ENCODE data around the gene NEDD4.
"Not testable (repeated sequence)": the region's sequence is repeated elsewhere in the genome, so short reads cannot be mapped to it uniquely, and the experiment has no call there.

Gene NEDD4

DNA sequence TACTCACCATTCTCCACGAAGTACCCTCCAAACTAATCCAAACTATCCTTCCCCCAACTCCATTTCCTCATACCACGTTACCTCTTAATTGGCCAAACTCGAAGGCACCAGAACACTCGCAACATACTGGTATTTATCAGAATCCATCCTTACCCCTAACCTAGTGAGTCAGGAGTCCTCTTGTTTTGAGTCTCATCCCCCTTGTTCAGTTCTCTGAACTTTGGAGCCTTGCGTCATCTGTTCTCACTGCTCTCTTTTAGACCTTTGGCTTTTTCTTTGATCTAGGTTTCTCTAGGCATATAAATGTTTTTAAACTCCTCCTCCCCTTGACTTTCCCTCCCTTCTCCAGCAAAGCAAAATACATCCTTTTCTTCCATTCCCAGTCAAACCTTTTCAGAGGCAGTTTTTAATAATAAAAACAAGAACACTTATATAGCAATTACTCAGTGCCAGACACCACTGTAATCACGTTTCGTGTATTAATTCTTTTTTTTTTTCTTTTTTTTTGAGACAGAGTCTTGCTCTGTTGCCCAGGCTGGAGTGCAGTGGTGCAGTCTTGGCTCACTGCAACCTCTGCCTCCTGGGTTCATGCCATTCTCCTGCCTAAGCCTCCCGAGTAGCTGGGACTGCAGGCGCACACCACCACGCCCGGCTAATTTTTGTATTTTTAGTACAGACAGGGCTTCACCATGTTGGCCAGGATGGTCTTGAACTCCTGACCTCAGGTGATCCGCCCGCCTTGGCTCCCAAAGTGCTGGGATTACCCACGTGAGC lies 40.7 kb downstream of the NEDD4 start:
- not testable (repeated sequence) for H3K9me3 Mint-ChIP-seq; H3K36me3 Mint-ChIP-seq; H3K27ac Mint-ChIP-seq; DNase-seq (ENCODE audit: low spot score in 2 of 2); ATAC-seq; H3K4me1 Mint-ChIP-seq; H3K4me3 Mint-ChIP-seq

DNA sequence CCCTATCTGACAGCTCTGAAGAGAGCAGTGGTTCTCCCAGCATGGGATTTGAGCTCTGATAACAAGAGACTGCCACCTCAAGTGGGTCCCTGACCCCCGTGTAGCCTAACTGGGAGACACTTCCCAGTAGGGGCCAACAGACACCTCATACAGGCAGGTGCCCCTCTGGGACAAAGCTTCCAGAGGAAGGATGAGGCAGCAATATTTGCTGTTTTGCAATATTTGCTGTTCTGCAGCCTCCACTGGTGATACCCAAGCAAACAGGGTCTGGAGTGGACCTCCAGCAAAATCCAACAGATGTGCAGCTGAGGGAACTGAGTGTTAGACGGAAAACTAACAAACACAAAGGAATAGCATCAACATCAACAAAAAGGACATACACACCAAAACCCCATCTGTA lies 48.8 kb downstream of the NEDD4 start:
- not testable (repeated sequence) for H3K36me3 Mint-ChIP-seq; H3K4me3 Mint-ChIP-seq; DNase-seq (ENCODE audit: low spot score in 2 of 2); H3K4me1 Mint-ChIP-seq; H3K9me3 Mint-ChIP-seq; ATAC-seq; H3K27ac Mint-ChIP-seq

DNA sequence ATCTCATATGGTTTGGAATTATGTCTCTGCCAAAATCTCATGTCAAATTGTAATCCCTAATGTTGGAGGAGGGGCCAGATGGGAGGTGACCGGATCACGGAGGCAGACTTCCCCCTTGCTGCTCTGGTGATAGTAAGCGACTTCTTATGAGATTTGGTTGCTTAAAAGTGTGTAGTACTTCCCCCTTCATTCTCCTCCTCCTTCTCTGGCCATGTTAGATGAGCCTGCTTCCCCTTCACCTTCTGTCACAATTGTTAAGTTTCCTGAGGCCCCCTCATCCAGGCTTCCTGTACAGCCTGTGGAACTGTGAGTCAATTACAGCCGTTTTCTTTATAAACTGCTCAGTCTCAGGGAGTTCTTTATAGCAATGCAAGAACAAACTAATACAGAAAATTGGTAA lies 51.1 kb downstream of the NEDD4 start:
- DNase-seq (ENCODE audit: low spot score in 2 of 2) (no peak), ATAC-seq (no peak)
- H3K36me3 Mint-ChIP-seq: no peaks in the 10 kb centered on the region
- no peak overlapping the region for H3K4me3 Mint-ChIP-seq
- H3K4me1 Mint-ChIP-seq: no peaks in the 10 kb centered on the region
- peaks cover 5% of the 10 kb centered on the region for H3K9me3 Mint-ChIP-seq
- no peak overlapping the region for H3K27ac Mint-ChIP-seq

DNA sequence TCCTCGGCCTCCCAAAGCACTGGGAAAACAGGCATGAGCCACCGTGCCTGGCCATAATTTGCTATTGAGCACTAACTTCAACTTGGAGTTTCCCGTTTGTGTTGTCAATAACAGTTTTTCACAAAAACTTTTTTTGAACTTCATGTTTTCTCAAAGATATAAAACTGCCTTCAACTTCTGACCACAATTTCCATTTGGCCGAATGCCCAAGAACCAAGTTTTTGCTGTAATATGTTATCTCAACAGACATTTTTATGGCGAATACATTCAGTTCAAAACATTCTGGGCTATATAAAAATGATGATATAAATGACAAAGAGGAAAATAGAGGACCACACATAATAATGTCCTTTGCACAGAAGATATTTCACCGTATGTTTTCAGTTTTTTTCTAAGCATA lies 56.4 kb downstream of the NEDD4 start:
- no peak for DNase-seq (ENCODE audit: low spot score in 2 of 2)
- peaks cover 3% of the 10 kb centered on the region for H3K9me3 Mint-ChIP-seq
- H3K4me3 Mint-ChIP-seq: no peak overlapping the region

DNA sequence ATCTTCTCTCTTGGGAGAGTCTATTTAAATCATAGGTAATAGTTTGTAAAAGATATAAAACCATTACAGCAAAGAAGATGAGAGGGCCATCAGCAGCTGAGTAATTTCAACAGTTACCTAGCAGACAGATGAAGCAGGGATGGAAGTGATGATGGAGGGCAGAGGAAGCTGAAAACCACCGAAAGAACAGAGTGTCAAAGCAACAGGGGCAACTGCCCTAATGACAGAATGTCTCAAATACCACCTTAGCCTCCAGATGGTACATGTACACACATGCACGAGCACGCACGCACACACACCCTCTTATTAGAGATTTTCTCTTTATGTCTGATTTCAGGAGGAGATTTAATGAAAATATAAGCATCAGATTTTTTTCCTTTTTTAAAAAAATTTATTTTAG lies 64.5 kb downstream of the NEDD4 start:
- no peaks in the 10 kb centered on the region for H3K9me3 Mint-ChIP-seq
- DNase-seq (ENCODE audit: low spot score in 2 of 2) (no peak), ATAC-seq (no peak)
- H3K27ac Mint-ChIP-seq: no peak overlapping the region
- no peak overlapping the region for H3K4me3 Mint-ChIP-seq
- no peaks in the 10 kb centered on the region for H3K4me1 Mint-ChIP-seq
- no peaks in the 10 kb centered on the region for H3K36me3 Mint-ChIP-seq

More for the DNA sequence above, 56.4 kb downstream of the NEDD4 start:
- Mint-ChIP-seq H3K27ac (no peak overlapping the region), H3K36me3 (no peaks in the 10 kb centered on the region), H3K4me1 (no peaks in the 10 kb centered on the region)
- ATAC-seq: no peak

DNA sequence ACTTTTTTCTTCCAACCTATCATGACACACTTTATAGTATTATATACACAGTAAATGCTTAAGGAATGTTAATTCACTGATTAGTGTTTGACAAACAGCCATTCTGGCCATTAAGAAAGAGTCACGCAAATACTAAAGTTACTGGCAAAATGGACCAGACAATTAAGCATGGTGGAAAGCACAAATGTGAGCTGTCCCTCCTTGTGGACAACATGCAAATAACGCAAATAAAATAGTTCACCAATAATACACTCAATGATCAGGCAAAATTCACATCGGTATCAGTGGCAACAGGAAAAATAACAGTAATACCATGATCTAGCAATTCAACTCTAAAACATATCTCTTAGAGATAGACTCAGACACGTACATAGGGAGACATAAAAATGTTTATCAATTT lies 71.7 kb downstream of the NEDD4 start:
- no peak overlapping the region for H3K4me3 Mint-ChIP-seq
- H3K4me1 Mint-ChIP-seq: no peaks in the 10 kb centered on the region

DNA sequence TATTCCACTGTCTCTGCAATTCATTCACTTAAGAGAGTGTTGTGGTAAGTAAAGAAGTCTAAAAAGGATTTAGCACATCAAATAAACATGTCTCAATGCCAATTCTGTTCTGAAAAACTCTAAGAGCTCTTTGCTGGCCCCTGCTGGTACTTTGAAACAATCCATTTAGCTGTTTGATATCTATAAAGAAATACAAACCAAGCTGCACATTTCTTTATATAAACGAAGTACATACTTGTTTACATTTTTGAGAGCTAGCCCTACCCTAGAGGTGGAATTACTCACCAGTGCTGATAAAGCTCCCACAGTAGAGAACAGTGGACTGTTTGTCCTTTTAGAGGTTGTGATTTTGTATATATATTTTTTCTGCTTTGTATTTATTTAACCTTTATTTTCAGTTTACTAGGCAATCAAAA lies 75.5 kb downstream of the NEDD4 start:
- Mint-ChIP-seq H3K36me3 (no peaks in the 10 kb centered on the region), H3K9me3 (no peaks in the 10 kb centered on the region), H3K4me1 (no peaks in the 10 kb centered on the region), H3K4me3 (no peak overlapping the region), H3K27ac (no peak overlapping the region)
- no peak for DNase-seq (ENCODE audit: low spot score in 2 of 2)
- no peak for ATAC-seq

More for the DNA sequence above, 71.7 kb downstream of the NEDD4 start:
- Mint-ChIP-seq H3K36me3 (no peaks in the 10 kb centered on the region), H3K27ac (no peak overlapping the region), H3K9me3 (no peaks in the 10 kb centered on the region)
- no peak for DNase-seq (ENCODE audit: low spot score in 2 of 2)
- ATAC-seq: no peak

DNA sequence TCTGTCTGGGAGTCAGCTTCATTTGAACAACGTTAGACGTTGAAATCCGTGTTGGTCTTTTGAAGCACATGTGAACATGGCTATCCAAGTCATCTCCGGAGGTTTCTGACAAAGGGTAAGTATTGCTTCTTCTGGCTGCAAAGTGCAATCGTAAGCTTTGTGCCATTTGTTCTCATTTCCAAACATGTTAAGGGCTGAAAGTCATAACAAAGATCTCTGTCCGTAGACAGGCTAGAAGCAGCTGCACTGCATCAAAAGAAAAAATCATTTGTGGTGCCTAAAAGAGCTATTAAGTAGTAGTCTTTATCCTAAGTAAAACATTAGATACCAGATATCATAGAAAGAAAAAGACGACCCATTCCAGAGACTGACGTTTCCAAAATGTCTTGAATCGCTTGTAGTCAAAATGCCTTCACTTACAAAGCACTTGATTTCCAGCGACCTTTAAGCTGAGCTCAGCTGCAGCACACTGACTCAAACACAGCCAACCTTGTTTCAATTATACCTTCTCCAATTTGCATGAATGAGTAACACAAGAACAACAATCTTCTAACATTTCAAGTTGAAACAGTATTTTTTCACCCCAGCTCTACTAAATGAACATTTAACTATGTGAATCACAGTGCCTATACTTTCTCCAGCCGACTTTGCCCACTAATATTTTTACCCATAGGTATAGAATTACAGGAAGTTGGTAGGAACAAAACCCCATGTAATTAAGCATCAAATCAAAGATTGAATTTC lies 76.6 kb downstream of the NEDD4 start:
- ATAC-seq: no peak
- Mint-ChIP-seq H3K27ac (no peak overlapping the region), H3K36me3 (no peaks in the 10 kb centered on the region), H3K4me1 (no peaks in the 10 kb centered on the region), H3K4me3 (no peak overlapping the region), H3K9me3 (no peaks in the 10 kb centered on the region)
- DNase-seq (ENCODE audit: low spot score in 2 of 2): no peak

DNA sequence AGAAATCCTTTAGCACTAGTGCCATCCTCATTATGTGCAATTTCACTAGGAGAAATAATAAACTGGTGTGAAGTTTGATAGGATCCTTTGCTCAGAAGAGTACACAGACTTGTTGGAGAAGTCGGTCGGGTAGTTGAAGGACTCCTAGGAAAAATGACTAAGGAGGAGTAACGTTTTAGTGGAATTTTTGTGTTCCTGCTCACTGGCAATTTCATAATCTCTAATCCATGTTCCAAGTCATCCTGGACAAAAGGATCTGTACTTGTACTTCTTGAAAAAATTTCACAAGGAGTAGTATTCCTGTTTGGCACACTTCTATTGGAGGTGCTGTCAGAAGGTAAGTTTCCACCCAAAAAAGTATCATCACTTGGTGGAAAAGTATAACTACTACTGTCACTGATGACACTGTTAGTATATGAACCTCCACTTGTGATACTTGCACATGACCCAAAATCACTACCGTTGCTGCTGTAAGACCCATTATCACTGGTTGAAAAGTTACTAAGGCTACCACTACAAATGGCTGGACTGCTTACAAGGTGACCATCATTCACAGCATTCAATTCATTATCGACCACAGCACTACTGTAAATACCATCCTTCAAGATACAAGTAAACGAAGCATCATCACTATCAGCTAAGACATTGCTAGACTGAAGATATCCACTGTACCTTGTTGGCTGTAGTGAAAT lies 77.4 kb downstream of the NEDD4 start:
- Mint-ChIP-seq H3K4me1 (no peaks in the 10 kb centered on the region), H3K4me3 (no peak overlapping the region), H3K36me3 (no peaks in the 10 kb centered on the region), H3K27ac (no peak overlapping the region), H3K9me3 (no peaks in the 10 kb centered on the region)
- no peak for DNase-seq (ENCODE audit: low spot score in 2 of 2)
- ATAC-seq: no peak

DNA sequence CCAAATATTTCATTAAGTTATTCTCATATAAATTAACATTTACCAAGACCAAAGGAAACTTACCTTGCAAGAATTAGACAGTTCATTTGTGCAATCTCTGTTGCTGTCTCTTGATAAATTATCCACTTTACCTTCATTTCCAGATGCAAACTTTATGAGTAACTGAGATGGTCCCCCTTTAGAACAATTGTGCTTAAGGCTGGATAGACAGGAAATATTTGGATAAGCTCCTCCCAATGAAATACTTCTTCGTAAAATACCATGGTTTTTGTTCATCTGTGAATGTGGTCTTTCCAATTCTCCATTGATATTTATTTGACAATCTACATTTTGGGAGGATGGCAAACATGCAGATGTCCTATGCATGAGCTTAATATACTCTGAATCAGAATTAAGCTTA lies 78.2 kb downstream of the NEDD4 start:
- no peak overlapping the region for H3K27ac Mint-ChIP-seq
- ATAC-seq (no peak), DNase-seq (ENCODE audit: low spot score in 2 of 2) (no peak)
- H3K4me1 Mint-ChIP-seq: no peaks in the 10 kb centered on the region
- H3K36me3 Mint-ChIP-seq: no peaks in the 10 kb centered on the region
- H3K4me3 Mint-ChIP-seq: no peak overlapping the region
- no peaks in the 10 kb centered on the region for H3K9me3 Mint-ChIP-seq

DNA sequence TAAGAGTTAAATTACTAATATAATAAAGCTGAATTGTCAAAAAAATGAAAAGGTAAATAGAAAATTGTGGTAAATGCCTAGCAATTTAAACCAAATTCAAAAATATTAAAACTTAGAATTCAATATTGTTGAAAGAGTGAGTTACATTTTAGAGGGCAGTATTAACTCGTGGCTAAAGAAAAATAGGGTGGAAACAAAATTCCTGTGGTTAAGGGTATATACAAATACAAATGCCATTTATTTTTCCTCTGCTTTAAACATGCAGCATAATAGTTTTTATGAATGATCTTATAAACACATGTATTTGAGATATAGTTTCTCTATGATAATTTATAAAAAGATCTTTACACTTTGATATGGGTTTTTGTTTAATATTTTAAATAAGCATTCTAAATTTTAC lies 79.0 kb downstream of the NEDD4 start:
- no peaks in the 10 kb centered on the region for H3K4me1 Mint-ChIP-seq
- H3K27ac Mint-ChIP-seq: no peak overlapping the region

DNA sequence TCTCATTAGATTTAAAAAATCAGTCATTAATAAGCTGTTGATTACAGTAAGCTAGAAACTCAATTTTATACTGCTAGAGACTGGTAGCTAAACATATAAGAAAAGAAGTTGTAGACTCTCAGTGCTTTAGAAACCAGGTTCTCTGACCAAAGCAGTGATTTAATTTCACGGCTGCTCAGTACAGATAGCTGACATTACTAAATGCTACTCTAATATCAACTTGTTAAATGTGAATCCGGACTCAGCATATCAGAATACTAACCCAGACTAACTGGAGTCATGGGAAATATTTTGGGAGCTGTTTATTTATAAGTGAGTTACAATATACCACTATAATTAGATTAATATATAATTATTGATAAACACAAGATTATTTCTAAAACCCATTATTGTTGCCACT lies 80.4 kb downstream of the NEDD4 start:
- DNase-seq (ENCODE audit: low spot score in 2 of 2) (no peak), ATAC-seq (no peak)
- Mint-ChIP-seq H3K9me3 (no peaks in the 10 kb centered on the region), H3K4me3 (no peak overlapping the region), H3K4me1 (no peaks in the 10 kb centered on the region), H3K27ac (no peak overlapping the region), H3K36me3 (no peaks in the 10 kb centered on the region)

More for the DNA sequence above, 79.0 kb downstream of the NEDD4 start:
- DNase-seq (ENCODE audit: low spot score in 2 of 2) (no peak), ATAC-seq (no peak)
- no peaks in the 10 kb centered on the region for H3K36me3 Mint-ChIP-seq
- H3K9me3 Mint-ChIP-seq: no peaks in the 10 kb centered on the region
- H3K4me3 Mint-ChIP-seq: no peak overlapping the region

DNA sequence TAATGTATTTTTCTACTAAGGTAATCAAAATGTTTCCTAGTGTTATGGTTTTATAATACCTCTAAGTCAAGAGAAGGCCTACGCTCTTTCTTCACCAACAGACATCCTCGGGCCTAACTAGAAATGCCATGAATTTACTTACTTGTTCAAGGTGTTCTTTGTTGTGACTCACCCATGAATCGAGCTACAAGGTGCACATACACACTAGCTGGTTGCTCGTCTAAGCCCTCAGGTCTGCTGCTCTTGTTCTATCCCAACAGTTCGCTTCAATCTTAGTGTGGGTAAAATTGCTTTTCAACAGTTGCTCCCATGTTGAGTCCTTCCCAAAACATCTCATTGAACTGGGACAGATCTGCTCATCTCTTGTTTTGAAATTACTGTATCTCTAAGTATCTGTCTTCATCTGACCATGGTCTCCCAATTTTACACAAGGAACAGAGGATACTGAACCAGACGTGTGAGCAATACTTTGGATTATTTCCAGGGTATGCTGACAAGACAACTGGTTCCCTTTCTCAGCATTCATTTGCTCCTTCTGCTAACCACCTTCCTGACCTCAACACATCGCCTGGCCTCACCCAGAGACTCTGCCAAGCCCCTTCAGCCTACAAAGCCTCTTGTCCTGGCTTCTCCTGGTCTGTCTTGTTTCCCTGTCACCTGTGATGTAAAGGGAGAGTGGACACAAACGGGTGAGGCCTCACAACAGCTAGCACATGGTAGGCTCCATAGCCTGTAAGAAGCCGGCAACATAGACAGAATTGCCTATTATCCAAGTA lies 84.2 kb downstream of the NEDD4 start:
- no peak for ATAC-seq
- Mint-ChIP-seq H3K4me1 (no peaks in the 10 kb centered on the region), H3K4me3 (no peak overlapping the region), H3K36me3 (no peaks in the 10 kb centered on the region), H3K27ac (no peak overlapping the region), H3K9me3 (no peaks in the 10 kb centered on the region)
- DNase-seq (ENCODE audit: low spot score in 2 of 2): no peak

DNA sequence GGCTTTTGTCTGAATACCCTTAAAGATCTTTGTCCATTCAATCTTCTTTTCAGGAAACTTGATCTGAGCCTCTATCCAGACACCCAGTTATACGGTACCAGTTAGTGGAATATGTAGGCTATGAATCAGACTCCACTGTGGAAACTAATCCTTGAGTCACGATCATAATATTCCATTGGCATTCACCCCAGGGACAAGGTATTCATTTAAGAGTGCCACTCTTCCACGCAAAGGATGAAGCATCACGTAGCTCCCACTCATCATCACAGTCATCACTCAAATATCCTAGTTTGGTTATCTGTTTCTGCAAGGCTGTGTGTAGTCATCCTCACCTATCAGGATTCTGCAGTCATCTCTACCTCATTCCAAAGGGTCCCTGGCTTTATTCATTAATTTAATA lies 85.6 kb downstream of the NEDD4 start:
- no peaks in the 10 kb centered on the region for H3K4me1 Mint-ChIP-seq
- DNase-seq (ENCODE audit: low spot score in 2 of 2) (no peak), ATAC-seq (no peak)
- no peak overlapping the region for H3K4me3 Mint-ChIP-seq
- no peak overlapping the region for H3K27ac Mint-ChIP-seq
- no peaks in the 10 kb centered on the region for H3K9me3 Mint-ChIP-seq
- H3K36me3 Mint-ChIP-seq: no peaks in the 10 kb centered on the region

DNA sequence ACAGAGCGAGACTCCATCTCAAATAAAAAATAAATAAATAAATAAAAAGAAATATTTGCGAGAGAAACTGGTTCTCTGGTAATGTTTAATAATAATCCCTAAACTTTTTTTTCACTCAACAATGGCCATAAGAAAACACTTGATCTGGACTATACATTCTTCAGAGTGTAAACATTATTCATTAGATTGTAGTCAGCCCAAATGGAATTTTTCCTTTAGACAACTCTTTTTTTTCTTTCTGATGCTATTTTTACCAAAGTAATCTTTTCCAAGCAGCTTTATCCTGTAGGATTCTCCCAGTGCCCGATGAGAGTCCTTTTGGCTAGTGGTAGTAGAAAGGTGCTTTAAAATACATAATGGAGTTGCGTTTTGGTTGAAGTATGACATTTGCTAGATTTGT lies 90.4 kb downstream of the NEDD4 start:
- no peak overlapping the region for H3K27ac Mint-ChIP-seq
- no peak for ATAC-seq

More for the DNA sequence above, 90.4 kb downstream of the NEDD4 start:
- Mint-ChIP-seq H3K4me1 (no peaks in the 10 kb centered on the region), H3K4me3 (no peak overlapping the region), H3K36me3 (no peaks in the 10 kb centered on the region), H3K9me3 (no peaks in the 10 kb centered on the region)
- DNase-seq (ENCODE audit: low spot score in 2 of 2): no peak

Data from stimulated activated effector memory CD8-positive, alpha-beta T cell treated with anti-CD3 and anti-CD28 coated beads, Interleukin-12 subunit alpha, Interleukin-12 subunit beta, amount 100 ng/mL, for 72 hours (primary cell).